T-helper 1 cell treated with Interleukin-12 subunit alpha and Interleukin-12 subunit beta and Interleukin-4 antibody, amounts not matched to agents 30 μg/mL and 1 μg/mL, for 36 hours (primary cell): ENCODE results near the gene TUBA1C.
A peak's percentile ranks its signal among the peaks of the same experiment; 100 is the strongest.
"Not testable (repeated sequence)": the region's sequence is repeated elsewhere in the genome, so short reads cannot be mapped to it uniquely, and the experiment has no call there.

Source experiments
- H3K27ac Mint-ChIP-seq: one replicate; pipeline ENCODE4 v1.8.0; 2021; ENCODE audit warnings: mild to moderate bottlenecking, mixed read lengths
- H3K27me3 Mint-ChIP-seq: one replicate; pipeline ENCODE4 v1.8.0; 2021; ENCODE audit warnings: low read depth, mixed read lengths
- H3K36me3 Mint-ChIP-seq: one replicate; pipeline ENCODE4 v1.8.0; 2021; ENCODE audit warnings: low read depth, mixed read lengths
- H3K4me1 Mint-ChIP-seq: one replicate; pipeline ENCODE4 v1.8.0; 2021; ENCODE audit warnings: low read depth, mixed read lengths
- H3K4me3 Mint-ChIP-seq: one replicate; pipeline ENCODE4 v1.8.0; 2021; ENCODE audit warnings: mild to moderate bottlenecking, moderate library complexity, mixed read lengths
- H3K9me3 Mint-ChIP-seq: one replicate; pipeline ENCODE4 v1.8.0; 2021; ENCODE audit warnings: mixed read lengths

The TUBA1C gene

DNA sequence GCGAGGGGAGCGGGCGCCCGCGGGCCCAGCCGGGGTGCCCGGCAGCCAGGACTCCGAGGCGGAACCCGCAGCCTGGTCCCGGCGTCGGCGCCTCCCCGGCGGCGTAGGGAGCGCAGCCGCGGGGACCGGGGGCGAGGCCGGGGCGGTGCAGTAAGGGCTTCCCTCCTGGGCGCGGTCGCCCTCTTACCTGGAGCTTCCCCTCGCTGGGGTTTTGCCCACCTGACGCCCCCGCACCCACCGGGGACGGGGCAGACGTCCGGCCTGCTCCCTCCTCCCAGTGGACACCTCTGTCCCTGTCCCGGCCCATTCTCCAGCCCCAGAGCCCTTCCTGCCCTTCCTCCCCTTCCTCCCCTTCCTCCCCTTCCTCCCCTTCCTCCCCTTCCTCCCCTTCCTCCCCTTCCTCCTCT is 413 bp upstream of the TUBA1C start:
- peak overlapping the region; percentile 94 for H3K27ac Mint-ChIP-seq
- peaks cover 24% of the 10 kb centered on the region for H3K4me1 Mint-ChIP-seq
- peak overlapping the region; percentile 92 for H3K4me3 Mint-ChIP-seq
- no peaks in the 10 kb centered on the region for H3K27me3 Mint-ChIP-seq
- no peaks in the 10 kb centered on the region for H3K9me3 Mint-ChIP-seq
- H3K36me3 Mint-ChIP-seq, result peaks cover 14% of the 10 kb centered on the region

DNA sequence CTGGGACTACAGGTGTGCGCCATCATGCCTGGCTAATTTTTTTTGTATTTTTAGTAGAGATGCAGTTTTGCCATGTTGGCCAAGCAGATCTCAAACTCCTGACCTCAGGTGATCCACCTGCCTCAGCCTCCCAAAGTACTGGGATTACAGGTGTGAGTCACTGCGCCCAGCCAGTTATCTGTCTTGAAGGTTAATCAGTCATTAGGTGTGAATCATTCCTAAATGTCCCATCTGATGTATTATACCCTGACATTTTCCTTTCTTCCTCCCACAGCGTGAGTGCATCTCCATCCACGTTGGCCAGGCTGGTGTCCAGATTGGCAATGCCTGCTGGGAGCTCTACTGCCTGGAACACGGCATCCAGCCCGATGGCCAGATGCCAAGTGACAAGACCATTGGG is 4.3 kb downstream of the TUBA1C start:
- H3K27ac Mint-ChIP-seq, H3K9me3 Mint-ChIP-seq, H3K4me3 Mint-ChIP-seq, H3K27me3 Mint-ChIP-seq: not testable (repeated sequence)
- Mint-ChIP-seq H3K36me3 (peaks cover 33% of the 10 kb centered on the region), H3K4me1 (peaks cover 22% of the 10 kb centered on the region)

DNA sequence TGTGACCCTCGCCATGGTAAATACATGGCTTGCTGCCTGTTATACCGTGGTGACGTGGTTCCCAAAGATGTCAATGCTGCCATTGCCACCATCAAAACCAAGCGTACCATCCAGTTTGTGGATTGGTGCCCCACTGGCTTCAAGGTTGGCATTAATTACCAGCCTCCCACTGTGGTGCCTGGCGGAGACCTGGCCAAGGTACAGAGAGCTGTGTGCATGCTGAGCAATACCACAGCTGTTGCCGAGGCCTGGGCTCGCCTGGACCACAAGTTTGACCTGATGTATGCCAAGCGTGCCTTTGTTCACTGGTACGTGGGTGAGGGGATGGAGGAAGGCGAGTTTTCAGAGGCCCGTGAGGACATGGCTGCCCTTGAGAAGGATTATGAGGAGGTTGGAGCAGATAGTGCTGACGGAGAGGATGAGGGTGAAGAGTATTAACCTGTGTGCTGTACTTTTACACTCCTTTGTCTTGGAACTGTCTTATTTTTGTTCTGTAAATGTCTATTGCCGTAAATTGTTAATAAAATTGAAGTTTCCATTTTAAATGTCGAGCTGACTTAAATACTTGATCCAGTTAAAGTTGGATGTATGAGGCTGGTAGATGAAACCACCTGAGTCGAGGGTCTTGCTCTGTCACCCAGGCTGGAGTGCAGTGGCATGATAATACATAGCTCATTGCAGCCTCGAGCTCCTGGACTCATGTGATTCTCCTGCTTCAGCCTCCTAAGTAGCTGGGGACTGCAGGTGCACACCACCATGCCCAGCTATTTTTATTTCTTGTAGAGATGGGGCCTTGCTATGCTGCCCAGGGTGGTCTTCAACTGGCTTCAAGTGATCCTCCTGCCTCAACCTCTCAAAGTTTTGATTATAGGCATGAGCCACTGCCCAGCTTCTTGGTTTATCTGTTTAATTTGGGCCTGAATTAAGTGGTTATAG is 8.2 kb downstream of the TUBA1C start:
- no peak overlapping the region for H3K27ac Mint-ChIP-seq
- no peaks in the 10 kb centered on the region for H3K27me3 Mint-ChIP-seq
- H3K36me3 Mint-ChIP-seq, result peaks cover 31% of the 10 kb centered on the region
- peaks cover 13% of the 10 kb centered on the region for H3K4me1 Mint-ChIP-seq
- H3K9me3 Mint-ChIP-seq, result no peaks in the 10 kb centered on the region
- H3K4me3 Mint-ChIP-seq, result no peak overlapping the region

DNA sequence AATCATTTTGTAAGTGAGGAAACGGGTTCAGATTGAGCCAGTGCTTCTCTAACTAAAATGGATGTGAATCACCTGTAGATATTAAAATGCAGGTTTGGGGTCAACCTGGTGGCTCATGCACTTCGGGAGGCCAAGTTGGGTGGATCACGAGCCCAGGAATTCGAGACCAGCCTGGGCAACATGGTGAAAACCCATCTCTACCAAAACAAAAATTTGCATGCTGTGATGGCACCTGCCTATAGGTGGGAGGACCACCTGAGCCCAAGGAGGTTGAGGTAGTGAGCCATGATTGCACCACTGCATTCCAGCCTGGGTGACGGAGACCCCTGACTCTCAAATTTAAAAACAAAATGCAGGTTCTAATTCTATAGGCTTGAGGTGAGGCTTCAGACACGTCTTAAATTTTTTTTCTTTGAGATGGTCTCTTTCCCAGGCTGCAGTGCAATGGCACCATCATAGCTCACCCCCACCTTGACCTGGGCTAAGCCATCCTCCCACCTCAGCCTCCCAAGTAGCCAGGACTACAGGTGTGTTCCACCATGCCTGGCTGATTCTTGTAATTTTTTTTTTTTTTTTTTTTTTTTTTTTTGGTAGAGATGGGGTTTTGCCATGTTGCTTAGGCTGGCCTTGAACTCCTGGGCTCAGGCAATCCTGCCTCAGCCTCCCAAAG is 9.0 kb downstream of the TUBA1C start:
- Mint-ChIP-seq H3K36me3 (peaks cover 28% of the 10 kb centered on the region), H3K27ac (no peak overlapping the region), H3K4me3 (no peak overlapping the region), H3K27me3 (no peaks in the 10 kb centered on the region), H3K9me3 (no peaks in the 10 kb centered on the region), H3K4me1 (peaks cover 10% of the 10 kb centered on the region)

DNA sequence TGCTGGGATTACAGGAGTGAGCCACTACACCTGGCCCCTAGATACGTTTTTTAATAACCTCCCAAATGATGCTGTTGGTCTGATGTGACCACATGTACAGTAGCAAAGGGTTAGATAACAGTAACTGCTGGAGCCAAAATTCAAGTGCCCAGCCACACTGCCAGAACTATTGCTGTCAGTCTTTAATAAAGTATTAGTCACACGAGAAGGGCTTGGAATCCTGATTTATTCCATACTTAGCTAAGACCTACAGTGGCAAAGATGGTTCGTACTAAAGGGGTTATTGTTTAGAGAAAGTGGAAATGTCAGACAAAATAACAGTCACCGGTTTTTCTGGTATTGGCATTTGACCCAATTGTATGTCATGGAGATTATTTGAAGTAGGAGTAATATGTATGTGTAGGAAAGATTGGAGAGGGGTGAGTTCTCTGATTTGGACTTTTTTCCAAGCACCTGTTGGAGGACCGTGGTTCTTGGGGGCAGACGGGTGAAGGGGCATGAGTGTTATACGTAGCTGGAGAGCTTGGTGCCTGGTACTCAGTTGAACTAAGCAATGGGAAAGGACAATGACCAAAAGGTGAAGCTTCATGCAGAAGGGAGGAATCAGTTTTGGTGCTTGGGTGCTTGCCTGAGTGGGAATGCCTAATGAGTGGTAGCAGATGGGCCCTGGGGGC is 9.7 kb downstream of the TUBA1C start:
- Mint-ChIP-seq H3K36me3 (peaks cover 25% of the 10 kb centered on the region), H3K9me3 (no peaks in the 10 kb centered on the region), H3K27ac (no peak overlapping the region)

DNA sequence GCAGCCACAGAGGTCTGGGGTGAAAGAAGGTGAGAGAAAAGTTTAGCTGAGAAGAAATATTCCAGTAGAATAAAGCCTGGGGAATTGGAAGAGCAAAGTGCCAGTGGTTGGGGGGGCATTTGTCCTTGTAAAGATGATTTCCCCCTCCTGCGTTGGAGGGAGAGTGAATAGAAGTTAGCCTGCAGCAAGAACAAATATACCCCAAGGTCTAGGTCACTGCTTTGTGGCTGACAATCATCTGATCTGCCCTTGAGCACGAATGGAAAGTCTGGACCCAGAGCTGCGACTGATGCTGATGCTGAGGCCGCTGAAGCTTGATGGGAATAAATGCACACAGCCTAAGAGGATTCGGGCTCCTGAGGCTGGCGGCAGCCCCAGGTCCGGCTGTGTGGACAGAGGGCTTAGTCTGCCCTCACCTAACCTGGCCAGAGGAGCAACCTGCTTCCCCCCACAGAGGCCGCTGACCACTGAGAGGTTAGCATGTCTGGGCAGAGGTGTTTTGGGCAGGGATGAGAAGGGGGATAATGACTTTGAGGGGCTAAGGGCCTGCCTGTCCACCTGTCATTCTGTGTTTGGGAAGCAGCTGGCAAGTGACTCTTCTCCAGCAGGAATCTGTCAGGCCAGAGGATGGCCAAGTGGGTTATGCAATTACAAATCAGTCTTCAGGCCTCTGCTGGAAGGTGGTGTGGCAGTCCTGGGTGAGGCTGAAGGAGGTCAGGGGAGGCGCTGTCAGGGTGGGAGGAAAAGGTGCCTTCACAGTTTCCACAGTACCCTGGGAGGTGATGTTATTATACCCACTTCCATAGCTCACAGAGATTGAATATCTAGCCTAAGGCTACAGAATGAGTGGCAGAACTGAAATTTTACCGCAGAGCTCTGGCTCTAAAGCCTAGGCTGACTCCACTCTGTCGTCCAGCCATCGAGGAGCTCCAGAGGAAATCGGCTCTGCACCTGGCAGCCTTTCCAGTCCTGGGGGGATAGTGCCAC is 11.7 kb downstream of the TUBA1C start:
- Mint-ChIP-seq H3K9me3 (no peaks in the 10 kb centered on the region), H3K27me3 (peaks cover 5% of the 10 kb centered on the region), H3K4me3 (no peak overlapping the region), H3K27ac (no peak overlapping the region), H3K4me1 (peaks cover 2% of the 10 kb centered on the region), H3K36me3 (peaks cover 11% of the 10 kb centered on the region)

More for the DNA sequence above, 9.7 kb downstream of the TUBA1C start:
- no peaks in the 10 kb centered on the region for H3K27me3 Mint-ChIP-seq
- H3K4me1 Mint-ChIP-seq, result peaks cover 10% of the 10 kb centered on the region
- no peak overlapping the region for H3K4me3 Mint-ChIP-seq

DNA sequence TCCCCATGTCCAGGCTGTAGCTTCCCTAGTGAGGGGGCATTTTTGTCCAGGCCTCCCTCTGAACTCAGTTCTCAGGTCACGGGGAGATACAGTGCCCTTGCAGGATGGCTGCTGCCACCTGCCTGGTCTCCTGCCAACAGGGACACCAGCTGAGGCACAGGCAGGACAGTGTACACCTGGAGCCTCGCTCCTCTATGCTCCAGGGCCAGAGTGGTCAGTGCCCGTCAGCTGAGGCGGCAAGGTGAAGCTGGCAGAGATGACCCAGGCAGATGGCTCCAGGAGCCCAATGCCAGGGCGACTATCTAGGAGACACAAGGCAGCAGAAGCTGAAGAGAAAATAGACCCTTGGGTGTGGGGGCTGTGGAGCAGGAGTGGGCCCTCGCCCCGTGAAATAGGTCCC is 12.6 kb downstream of the TUBA1C start:
- H3K4me1 Mint-ChIP-seq, result peaks cover 2% of the 10 kb centered on the region
- no peaks in the 10 kb centered on the region for H3K9me3 Mint-ChIP-seq
- peaks cover 11% of the 10 kb centered on the region for H3K36me3 Mint-ChIP-seq

DNA sequence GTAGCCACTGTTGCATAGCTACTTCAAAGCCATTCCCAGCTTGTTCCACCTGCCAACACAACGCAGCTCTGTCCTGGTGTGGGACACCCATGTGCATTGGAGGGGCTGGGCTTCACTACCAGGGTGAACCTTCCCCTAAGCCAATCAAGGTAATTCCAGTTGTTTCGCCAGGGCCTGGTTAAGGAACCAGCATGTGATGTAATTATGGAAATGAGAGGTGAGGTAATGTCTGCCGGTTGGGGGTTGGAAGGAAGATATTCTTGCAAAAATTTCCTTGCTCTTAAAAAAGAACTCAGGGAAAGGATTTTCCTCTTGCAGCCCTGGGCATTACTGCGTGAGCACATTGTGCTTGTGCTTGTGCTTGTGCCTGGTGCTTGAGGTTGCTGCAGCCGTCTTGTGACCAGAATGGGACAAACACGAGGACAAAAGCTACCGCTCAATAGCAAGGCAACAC is 14.9 kb downstream of the TUBA1C start:
- H3K27ac Mint-ChIP-seq, result no peak overlapping the region
- H3K4me3 Mint-ChIP-seq, result no peak overlapping the region
- H3K36me3 Mint-ChIP-seq, result no peaks in the 10 kb centered on the region
- no peaks in the 10 kb centered on the region for H3K9me3 Mint-ChIP-seq
- H3K4me1 Mint-ChIP-seq, result peaks cover 2% of the 10 kb centered on the region
- peaks cover 20% of the 10 kb centered on the region for H3K27me3 Mint-ChIP-seq

More for the DNA sequence above, 12.6 kb downstream of the TUBA1C start:
- no peak overlapping the region for H3K4me3 Mint-ChIP-seq
- peaks cover 11% of the 10 kb centered on the region for H3K27me3 Mint-ChIP-seq
- H3K27ac Mint-ChIP-seq, result no peak overlapping the region

DNA sequence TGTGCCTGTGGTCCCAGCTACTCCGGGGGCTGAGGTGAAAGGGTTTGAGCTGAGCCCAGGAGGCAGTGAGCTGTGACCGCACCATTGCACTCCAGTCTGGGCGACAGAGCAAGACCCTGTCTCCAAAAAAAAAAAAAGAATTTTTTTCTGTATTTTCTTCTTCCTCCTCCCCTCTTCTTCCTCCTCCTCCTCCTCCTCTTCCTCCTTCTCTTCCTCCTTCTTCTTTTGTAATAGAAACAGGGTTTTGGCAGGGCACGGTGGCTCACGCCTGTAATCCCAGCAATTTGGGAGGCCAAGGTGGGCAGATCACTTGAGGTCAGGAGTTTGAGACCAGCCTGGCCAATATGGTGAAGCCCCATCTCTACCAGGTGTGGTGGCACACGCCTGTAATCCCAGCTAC is 15.7 kb downstream of the TUBA1C start:
- H3K9me3 Mint-ChIP-seq, H3K4me3 Mint-ChIP-seq, H3K4me1 Mint-ChIP-seq, H3K36me3 Mint-ChIP-seq, H3K27ac Mint-ChIP-seq: not testable (repeated sequence)
- H3K27me3 Mint-ChIP-seq, result peaks cover 22% of the 10 kb centered on the region

DNA sequence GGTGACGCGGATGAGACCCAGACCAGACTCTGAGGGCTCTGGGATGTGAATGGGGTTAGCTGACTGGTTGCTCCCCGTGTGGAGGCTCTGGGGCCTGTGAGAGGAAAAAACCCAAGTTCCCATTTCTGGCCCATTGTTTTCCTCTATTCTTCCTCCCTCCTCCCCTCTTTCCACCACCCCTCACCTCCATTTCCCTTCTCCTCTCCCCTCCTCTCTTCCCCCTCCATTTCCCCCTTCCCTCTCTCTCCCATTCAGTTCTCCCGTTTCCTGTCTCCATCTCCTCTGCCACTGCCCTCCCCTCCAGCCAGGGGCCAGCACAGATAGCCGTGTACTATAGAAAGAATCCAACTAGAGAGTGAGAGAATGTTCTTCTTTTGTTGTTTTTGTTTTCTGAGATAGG is 17.4 kb downstream of the TUBA1C start:
- Mint-ChIP-seq H3K36me3 (no peaks in the 10 kb centered on the region), H3K4me3 (no peak overlapping the region), H3K27ac (no peak overlapping the region), H3K4me1 (no peaks in the 10 kb centered on the region), H3K9me3 (no peaks in the 10 kb centered on the region), H3K27me3 (peaks cover 31% of the 10 kb centered on the region)

DNA sequence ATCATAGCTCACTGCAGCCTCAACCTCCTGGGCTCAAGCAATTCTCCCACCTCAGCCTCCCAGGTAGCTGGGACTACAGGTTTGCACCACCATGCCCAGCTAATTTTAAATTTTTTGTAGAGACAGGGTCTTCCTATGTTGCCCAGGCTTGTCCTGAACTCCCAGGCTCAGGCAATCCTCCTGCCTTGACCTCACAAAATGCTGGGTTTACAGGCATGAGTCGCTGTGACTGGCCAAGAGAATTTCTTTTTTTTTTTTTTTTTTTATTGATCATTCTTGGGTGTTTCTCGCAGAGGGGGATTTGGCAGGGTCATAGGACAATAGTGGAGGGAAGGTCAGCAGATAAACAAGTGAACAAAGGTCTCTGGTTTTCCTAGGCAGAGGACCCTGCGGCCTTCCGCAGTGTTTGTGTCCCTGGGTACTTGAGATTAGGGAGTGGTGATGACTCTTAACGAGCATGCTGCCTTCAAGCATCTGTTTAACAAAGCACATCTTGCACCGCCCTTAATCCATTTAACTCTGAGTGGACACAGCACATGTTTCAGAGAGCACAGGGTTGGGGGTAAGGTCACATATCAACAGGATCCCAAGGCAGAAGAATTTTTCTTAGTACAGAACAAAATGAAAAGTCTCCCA is 18.0 kb downstream of the TUBA1C start:
- not testable (repeated sequence) for H3K9me3 Mint-ChIP-seq, H3K4me1 Mint-ChIP-seq, H3K36me3 Mint-ChIP-seq, H3K4me3 Mint-ChIP-seq, H3K27ac Mint-ChIP-seq
- peaks cover 36% of the 10 kb centered on the region for H3K27me3 Mint-ChIP-seq

DNA sequence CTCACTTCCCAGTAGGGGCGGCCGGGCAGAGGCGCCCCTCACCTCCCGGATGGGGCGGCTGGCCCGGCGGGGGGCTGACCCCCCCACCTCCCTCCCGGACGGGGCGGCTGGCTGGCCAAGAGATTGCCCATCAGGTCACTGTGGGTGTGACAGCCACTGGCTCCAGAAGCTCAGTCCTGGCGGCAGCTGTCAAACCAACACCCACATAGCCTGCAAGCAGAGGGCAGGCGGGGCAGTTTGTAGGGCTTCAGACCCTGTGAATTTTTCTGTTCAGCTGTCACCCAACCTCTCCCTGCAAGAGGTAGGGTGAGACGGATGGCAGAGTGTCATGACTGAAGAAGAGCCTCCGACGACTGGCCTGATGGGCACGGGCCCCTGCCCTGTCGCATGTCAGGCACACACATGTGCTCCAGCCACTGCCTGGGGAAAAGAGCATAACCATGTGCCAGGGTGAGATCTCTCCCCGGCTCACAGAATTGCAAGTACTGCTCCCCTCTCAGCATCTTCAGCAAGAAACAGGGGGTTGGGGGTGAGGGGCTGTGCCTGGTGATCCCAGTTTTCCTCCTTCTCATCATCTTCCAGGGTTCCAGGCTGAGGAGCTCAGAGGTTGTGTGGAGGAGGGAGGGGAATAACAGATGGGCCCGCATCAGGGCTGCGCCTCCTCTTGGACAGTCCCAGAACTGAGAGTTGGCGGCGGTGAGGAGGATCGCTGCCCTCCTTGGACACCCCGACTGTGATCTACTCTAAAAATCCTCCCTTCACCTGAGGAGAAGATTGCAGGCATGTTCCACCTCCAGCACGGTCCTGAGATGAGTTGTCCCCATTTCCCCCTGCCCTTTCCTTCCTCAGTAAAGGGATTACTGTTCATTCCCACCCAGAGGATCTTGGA is 18.9 kb downstream of the TUBA1C start:
- Mint-ChIP-seq H3K27me3 (peaks cover 44% of the 10 kb centered on the region), H3K36me3 (no peaks in the 10 kb centered on the region), H3K9me3 (no peaks in the 10 kb centered on the region), H3K4me1 (peaks cover 4% of the 10 kb centered on the region), H3K27ac (no peak overlapping the region), H3K4me3 (no peak overlapping the region)

DNA sequence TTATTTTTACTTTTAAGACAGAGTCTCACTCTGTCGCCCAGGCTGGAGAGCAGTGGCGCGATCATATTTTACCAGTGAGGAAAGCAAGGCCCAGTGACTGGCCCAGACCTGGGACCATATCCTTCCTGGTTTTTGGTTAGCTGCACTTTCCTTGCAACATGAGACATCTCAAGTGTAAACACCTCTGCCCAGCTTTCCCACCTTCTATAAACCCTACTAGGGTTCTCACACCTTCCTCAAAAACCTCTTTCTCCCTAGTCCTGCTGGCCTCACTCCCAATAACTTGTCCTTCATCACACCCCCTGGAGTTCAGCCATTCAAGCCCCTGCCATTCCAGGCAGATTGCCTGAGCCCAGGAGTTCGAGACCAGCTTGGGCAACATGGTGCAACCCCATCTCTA is 19.8 kb downstream of the TUBA1C start:
- no peak overlapping the region for H3K4me3 Mint-ChIP-seq
- peaks cover 47% of the 10 kb centered on the region for H3K27me3 Mint-ChIP-seq
- peaks cover 4% of the 10 kb centered on the region for H3K4me1 Mint-ChIP-seq
- H3K9me3 Mint-ChIP-seq, result no peaks in the 10 kb centered on the region
- no peaks in the 10 kb centered on the region for H3K36me3 Mint-ChIP-seq
- H3K27ac Mint-ChIP-seq, result no peak overlapping the region
